HG03025 (cell line): Measurements from ENCODE around the gene MMAB.

Experiments
- ATAC-seq: cut with Tn5 transposase; IDR thresholded peaks from one replicate; pipeline ENCODE4 v1.9.1; 2021; ENCODE audit warnings: mild to moderate bottlenecking, moderate library complexity; ENCODE audit not compliant: unreplicated experiment, low FRiP score

The MMAB gene

GRCh38 chr12:109586385-109587296 is 13.3 kb upstream of the MMAB start:
- ATAC-seq = no peak

GRCh38 chr12:109583733-109584132 is 10.4 kb upstream of the MMAB start:
- no peak for ATAC-seq

GRCh38 chr12:109582636-109583035 is 9.3 kb upstream of the MMAB start:
- no peak for ATAC-seq

- no peak for ATAC-seq
Measured at GRCh38 chr12:109581856-109582255, 8.6 kb upstream of the MMAB start.

GRCh38 chr12:109581334-109581691 is 8.0 kb upstream of the MMAB start:
- no peak for ATAC-seq

GRCh38 chr12:109580684-109581333 is 7.5 kb upstream of the MMAB start:
- ATAC-seq = no peak

- ATAC-seq = no peak
Measured at GRCh38 chr12:109580272-109580671, 7.0 kb upstream of the MMAB start.

GRCh38 chr12:109579639-109580038 is 6.3 kb upstream of the MMAB start:
- no peak for ATAC-seq

GRCh38 chr12:109578330-109578927 is 5.1 kb upstream of the MMAB start:
- no peak for ATAC-seq

- ATAC-seq = no peak
Measured at GRCh38 chr12:109577311-109577710, 4.0 kb upstream of the MMAB start.

GRCh38 chr12:109575683-109576082 is 2.4 kb upstream of the MMAB start:
- ATAC-seq = no peak

GRCh38 chr12:109573914-109574244 is 575 bp upstream of the MMAB start:
- ATAC-seq = no peak

GRCh38 chr12:109572506-109572845 is 828 bp downstream of the MMAB start:
- ATAC-seq = no peak

GRCh38 chr12:109571773-109572505 is 1.4 kb downstream of the MMAB start:
- no peak for ATAC-seq

GRCh38 chr12:109568486-109568885 is 4.8 kb downstream of the MMAB start:
- no peak for ATAC-seq

- ATAC-seq = no peak
Measured at GRCh38 chr12:109567967-109568366, 5.3 kb downstream of the MMAB start.

- no peak for ATAC-seq
Measured at GRCh38 chr12:109567296-109567695, 6.0 kb downstream of the MMAB start.

GRCh38 chr12:109566424-109566823 is 6.9 kb downstream of the MMAB start:
- ATAC-seq = no peak

GRCh38 chr12:109563291-109564284 is 9.7 kb downstream of the MMAB start:
- ATAC-seq = no peak

- no peak for ATAC-seq
Measured at GRCh38 chr12:109562871-109563270, 10.4 kb downstream of the MMAB start.
